ENCODE results near the gene SDR9C7. TPM values are rescaled to one million over a fixed set of nuclear protein-coding genes. Genes with fewer than 3 reads are reported as not detected.
"Not testable (repeated sequence)": the region's sequence is repeated elsewhere in the genome, so short reads cannot be mapped to it uniquely, and the experiment has no call there.

The SDR9C7 gene
- total and polyA plus RNA-seq, 8 donors: not detected

GRCh38 chr12:56916996-56917333 is 17.2 kb downstream of the SDR9C7 start:
- no peak for ATAC-seq
- intact Hi-C loops (cut with DNase I): no loop called here

GRCh38 chr12:56916296-56916995 is 17.8 kb downstream of the SDR9C7 start:
- Histone ChIP-seq H3K27me3 (no peaks in the 10 kb centered on the region), H3K4me3 (no peak overlapping the region), H3K36me3 (no peaks in the 10 kb centered on the region), H3K27ac (no peak overlapping the region), H3K4me1 (no peaks in the 10 kb centered on the region), H3K9me3 (no peaks in the 10 kb centered on the region)
- intact Hi-C loops (cut with DNase I): no loop called here
- FAIRE-seq (no peak), DNase-seq (no peak), ATAC-seq (no peak)
- 84 to 87% methylated on average over 4 of the region's 4 CpGs for WGBS, 2 donors
- TF ChIP-seq, protein P1, sequence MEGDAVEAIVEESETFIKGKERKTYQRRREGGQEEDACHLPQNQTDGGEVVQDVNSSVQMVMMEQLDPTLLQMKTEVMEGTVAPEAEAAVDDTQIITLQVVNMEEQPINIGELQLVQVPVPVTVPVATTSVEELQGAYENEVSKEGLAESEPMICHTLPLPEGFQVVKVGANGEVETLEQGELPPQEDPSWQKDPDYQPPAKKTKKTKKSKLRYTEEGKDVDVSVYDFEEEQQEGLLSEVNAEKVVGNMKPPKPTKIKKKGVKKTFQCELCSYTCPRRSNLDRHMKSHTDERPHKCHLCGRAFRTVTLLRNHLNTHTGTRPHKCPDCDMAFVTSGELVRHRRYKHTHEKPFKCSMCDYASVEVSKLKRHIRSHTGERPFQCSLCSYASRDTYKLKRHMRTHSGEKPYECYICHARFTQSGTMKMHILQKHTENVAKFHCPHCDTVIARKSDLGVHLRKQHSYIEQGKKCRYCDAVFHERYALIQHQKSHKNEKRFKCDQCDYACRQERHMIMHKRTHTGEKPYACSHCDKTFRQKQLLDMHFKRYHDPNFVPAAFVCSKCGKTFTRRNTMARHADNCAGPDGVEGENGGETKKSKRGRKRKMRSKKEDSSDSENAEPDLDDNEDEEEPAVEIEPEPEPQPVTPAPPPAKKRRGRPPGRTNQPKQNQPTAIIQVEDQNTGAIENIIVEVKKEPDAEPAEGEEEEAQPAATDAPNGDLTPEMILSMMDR (IDR thresholded peaks at IDR 0.05): no peak

More at GRCh38 chr12:56916996-56917333, 17.2 kb downstream of the SDR9C7 start:
- H3K4me3 ChIP-seq: no peak overlapping the region
- WGBS, 2 donors: 88 to 89% methylated on average over 1 of the region's 1 CpG
- FAIRE-seq: no peak
- no peak overlapping the region for H3K27ac ChIP-seq
- TF ChIP-seq, protein P1 (IDR thresholded peaks at IDR 0.05): no peak
- no peaks in the 10 kb centered on the region for H3K9me3 ChIP-seq
- H3K36me3 ChIP-seq: no peaks in the 10 kb centered on the region
- H3K4me1 ChIP-seq: no peaks in the 10 kb centered on the region
- no peaks in the 10 kb centered on the region for H3K27me3 ChIP-seq
- DNase-seq: no peak

GRCh38 chr12:56914724-56915123 is 19.5 kb downstream of the SDR9C7 start:
- H3K4me3 ChIP-seq: no peak overlapping the region
- DNase-seq (no peak), ATAC-seq (no peak), FAIRE-seq (no peak)
- no peaks in the 10 kb centered on the region for H3K4me1 ChIP-seq
- H3K9me3 ChIP-seq: no peaks in the 10 kb centered on the region
- H3K27ac ChIP-seq: no peak overlapping the region
- 67 to 83% methylated on average over 3 of the region's 3 CpGs for WGBS, 2 donors
- TF ChIP-seq, protein P1 (IDR thresholded peaks at IDR 0.05): no peak
- no peaks in the 10 kb centered on the region for H3K27me3 ChIP-seq
- intact Hi-C loops (cut with DNase I): no loop called here
- no peaks in the 10 kb centered on the region for H3K36me3 ChIP-seq

DNA sequence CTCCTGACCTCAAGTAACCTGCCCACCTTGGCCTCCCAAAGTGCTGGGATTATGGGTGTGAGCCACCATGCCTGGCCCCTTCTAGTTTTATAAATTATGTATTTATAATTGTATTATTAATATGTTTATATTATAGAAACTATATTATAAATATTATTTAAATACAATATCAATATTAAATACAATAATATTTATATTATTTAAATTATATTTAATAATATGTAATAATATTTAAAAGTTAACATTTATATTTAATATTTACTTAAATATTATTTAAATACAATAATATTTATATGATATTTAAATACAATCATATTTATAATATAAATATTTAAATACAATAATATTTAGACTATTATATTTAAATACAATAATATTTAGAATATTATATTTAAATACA is 20.0 kb downstream of the SDR9C7 start:
- no peak for DNase-seq
- TF ChIP-seq, protein P1 (IDR thresholded peaks at IDR 0.05): no peak
- H3K27ac ChIP-seq: no peak overlapping the region
- ATAC-seq: no peak
- H3K4me1 ChIP-seq: no peaks in the 10 kb centered on the region
- H3K4me3 ChIP-seq: no peak overlapping the region
- no peaks in the 10 kb centered on the region for H3K36me3 ChIP-seq
- no peaks in the 10 kb centered on the region for H3K27me3 ChIP-seq
- no peaks in the 10 kb centered on the region for H3K9me3 ChIP-seq
- peak; percentile 99 for FAIRE-seq
- intact Hi-C loops (cut with DNase I): no loop called here

DNA sequence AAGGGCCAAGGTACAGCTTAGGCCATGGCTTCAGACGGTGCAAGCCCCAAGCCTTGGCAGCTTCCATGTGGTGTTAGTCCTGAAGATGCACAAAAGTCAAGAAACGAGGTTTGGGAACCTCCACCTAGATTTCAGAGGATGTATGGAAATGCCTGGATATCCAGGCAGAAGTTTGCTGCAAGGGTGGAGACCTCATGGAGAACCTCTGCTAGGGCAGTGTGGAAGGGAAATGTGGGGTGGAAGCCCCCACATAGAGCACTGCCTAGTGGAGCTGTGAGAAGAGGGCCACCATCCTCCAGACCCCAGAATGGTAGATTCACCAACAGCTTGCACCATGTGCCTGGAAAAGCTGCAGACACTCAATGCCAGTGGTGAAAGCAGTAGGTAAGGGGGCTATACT is 24.8 kb downstream of the SDR9C7 start:
- FAIRE-seq: not testable (repeated sequence)

More for the DNA sequence above, 24.8 kb downstream of the SDR9C7 start:
- WGBS, 2 donors: 57 to 59% methylated on average over 2 of the region's 2 CpGs
- intact Hi-C loops (cut with DNase I); DNase-seq; H3K27ac ChIP-seq; H3K27me3 ChIP-seq; H3K4me1 ChIP-seq; H3K36me3 ChIP-seq; H3K9me3 ChIP-seq; H3K4me3 ChIP-seq; ATAC-seq: not testable (repeated sequence)
